ENCODE measurements around the gene MTMR10.

Gene MTMR10

GRCh38 chr15:31027910-31028578 lies 36.6 kb upstream of the MTMR10 start:
- H3K27ac ChIP-seq (ENCODE audit: low read depth, low read length) = no peak overlapping the region
- no peaks in the 10 kb centered on the region for H3K27me3 ChIP-seq (ENCODE audit: control insufficient read depth in 1 of 2, insufficient read depth in 2 of 2, low read length in 2 of 2)
- H3K9me3 ChIP-seq (ENCODE audit: control insufficient read depth in 1 of 2, low read length in 2 of 2) = no peaks in the 10 kb centered on the region
- no peaks in the 10 kb centered on the region for H3K36me3 ChIP-seq (ENCODE audit: control insufficient read depth in 1 of 2, insufficient read depth in 2 of 2, low read length in 2 of 2)
- H3K4me1 ChIP-seq (ENCODE audit: control insufficient read depth in 1 of 2, insufficient read depth in 2 of 2, low read length in 2 of 2) = no peaks in the 10 kb centered on the region
- H3K4me3 ChIP-seq (ENCODE audit: low read depth in 1 of 2, low read length in 2 of 2) = no peak overlapping the region
- no peak overlapping the region for H3K9ac ChIP-seq (ENCODE audit: low read depth in 1 of 2, low read length in 2 of 2)

GRCh38 chr15:31025996-31026395 lies 34.6 kb upstream of the MTMR10 start:
- H3K27ac ChIP-seq (ENCODE audit: low read depth, low read length) = no peak overlapping the region
- no peak overlapping the region for H3K4me3 ChIP-seq (ENCODE audit: low read depth in 1 of 2, low read length in 2 of 2)
- no peaks in the 10 kb centered on the region for H3K9me3 ChIP-seq (ENCODE audit: control insufficient read depth in 1 of 2, low read length in 2 of 2)
- no peaks in the 10 kb centered on the region for H3K27me3 ChIP-seq (ENCODE audit: control insufficient read depth in 1 of 2, insufficient read depth in 2 of 2, low read length in 2 of 2)
- H3K9ac ChIP-seq (ENCODE audit: low read depth in 1 of 2, low read length in 2 of 2) = no peak overlapping the region
- H3K4me1 ChIP-seq (ENCODE audit: control insufficient read depth in 1 of 2, insufficient read depth in 2 of 2, low read length in 2 of 2) = no peaks in the 10 kb centered on the region
- no peaks in the 10 kb centered on the region for H3K36me3 ChIP-seq (ENCODE audit: control insufficient read depth in 1 of 2, insufficient read depth in 2 of 2, low read length in 2 of 2)

GRCh38 chr15:31024979-31025378 lies 33.6 kb upstream of the MTMR10 start:
- Histone ChIP-seq H3K27ac (ENCODE audit: low read depth, low read length) (no peak overlapping the region), H3K9ac (ENCODE audit: low read depth in 1 of 2, low read length in 2 of 2) (no peak overlapping the region), H3K27me3 (ENCODE audit: control insufficient read depth in 1 of 2, insufficient read depth in 2 of 2, low read length in 2 of 2) (no peaks in the 10 kb centered on the region), H3K4me1 (ENCODE audit: control insufficient read depth in 1 of 2, insufficient read depth in 2 of 2, low read length in 2 of 2) (no peaks in the 10 kb centered on the region), H3K4me3 (ENCODE audit: low read depth in 1 of 2, low read length in 2 of 2) (no peak overlapping the region), H3K36me3 (ENCODE audit: control insufficient read depth in 1 of 2, insufficient read depth in 2 of 2, low read length in 2 of 2) (no peaks in the 10 kb centered on the region), H3K9me3 (ENCODE audit: control insufficient read depth in 1 of 2, low read length in 2 of 2) (no peaks in the 10 kb centered on the region)

GRCh38 chr15:31024330-31024729 lies 32.9 kb upstream of the MTMR10 start:
- Histone ChIP-seq H3K27ac (ENCODE audit: low read depth, low read length) (no peak overlapping the region), H3K4me1 (ENCODE audit: control insufficient read depth in 1 of 2, insufficient read depth in 2 of 2, low read length in 2 of 2) (no peaks in the 10 kb centered on the region), H3K36me3 (ENCODE audit: control insufficient read depth in 1 of 2, insufficient read depth in 2 of 2, low read length in 2 of 2) (no peaks in the 10 kb centered on the region), H3K9ac (ENCODE audit: low read depth in 1 of 2, low read length in 2 of 2) (no peak overlapping the region), H3K4me3 (ENCODE audit: low read depth in 1 of 2, low read length in 2 of 2) (no peak overlapping the region), H3K27me3 (ENCODE audit: control insufficient read depth in 1 of 2, insufficient read depth in 2 of 2, low read length in 2 of 2) (no peaks in the 10 kb centered on the region), H3K9me3 (ENCODE audit: control insufficient read depth in 1 of 2, low read length in 2 of 2) (no peaks in the 10 kb centered on the region)

GRCh38 chr15:31023841-31024240 lies 32.4 kb upstream of the MTMR10 start:
- Histone ChIP-seq H3K4me3 (ENCODE audit: low read depth in 1 of 2, low read length in 2 of 2) (no peak overlapping the region), H3K4me1 (ENCODE audit: control insufficient read depth in 1 of 2, insufficient read depth in 2 of 2, low read length in 2 of 2) (no peaks in the 10 kb centered on the region), H3K9me3 (ENCODE audit: control insufficient read depth in 1 of 2, low read length in 2 of 2) (no peaks in the 10 kb centered on the region), H3K27me3 (ENCODE audit: control insufficient read depth in 1 of 2, insufficient read depth in 2 of 2, low read length in 2 of 2) (no peaks in the 10 kb centered on the region), H3K9ac (ENCODE audit: low read depth in 1 of 2, low read length in 2 of 2) (no peak overlapping the region), H3K36me3 (ENCODE audit: control insufficient read depth in 1 of 2, insufficient read depth in 2 of 2, low read length in 2 of 2) (no peaks in the 10 kb centered on the region), H3K27ac (ENCODE audit: low read depth, low read length) (no peak overlapping the region)

GRCh38 chr15:31021067-31021665 lies 29.7 kb upstream of the MTMR10 start:
- H3K9ac ChIP-seq (ENCODE audit: low read depth in 1 of 2, low read length in 2 of 2) = no peak overlapping the region
- no peaks in the 10 kb centered on the region for H3K4me1 ChIP-seq (ENCODE audit: control insufficient read depth in 1 of 2, insufficient read depth in 2 of 2, low read length in 2 of 2)
- H3K4me3 ChIP-seq (ENCODE audit: low read depth in 1 of 2, low read length in 2 of 2) = no peak overlapping the region
- H3K27ac ChIP-seq (ENCODE audit: low read depth, low read length) = no peak overlapping the region
- H3K36me3 ChIP-seq (ENCODE audit: control insufficient read depth in 1 of 2, insufficient read depth in 2 of 2, low read length in 2 of 2) = no peaks in the 10 kb centered on the region
- H3K9me3 ChIP-seq (ENCODE audit: control insufficient read depth in 1 of 2, low read length in 2 of 2) = no peaks in the 10 kb centered on the region
- no peaks in the 10 kb centered on the region for H3K27me3 ChIP-seq (ENCODE audit: control insufficient read depth in 1 of 2, insufficient read depth in 2 of 2, low read length in 2 of 2)

- no peaks in the 10 kb centered on the region for H3K36me3 ChIP-seq (ENCODE audit: control insufficient read depth in 1 of 2, insufficient read depth in 2 of 2, low read length in 2 of 2)
- H3K4me3 ChIP-seq (ENCODE audit: low read depth in 1 of 2, low read length in 2 of 2) = no peak overlapping the region
- H3K9me3 ChIP-seq (ENCODE audit: control insufficient read depth in 1 of 2, low read length in 2 of 2) = no peaks in the 10 kb centered on the region
- no peak overlapping the region for H3K27ac ChIP-seq (ENCODE audit: low read depth, low read length)
- no peak overlapping the region for H3K9ac ChIP-seq (ENCODE audit: low read depth in 1 of 2, low read length in 2 of 2)
- no peaks in the 10 kb centered on the region for H3K4me1 ChIP-seq (ENCODE audit: control insufficient read depth in 1 of 2, insufficient read depth in 2 of 2, low read length in 2 of 2)
- H3K27me3 ChIP-seq (ENCODE audit: control insufficient read depth in 1 of 2, insufficient read depth in 2 of 2, low read length in 2 of 2) = no peaks in the 10 kb centered on the region
Measured at GRCh38 chr15:31020542-31020941, 29.1 kb upstream of the MTMR10 start.

GRCh38 chr15:31019986-31020385 lies 28.6 kb upstream of the MTMR10 start:
- Histone ChIP-seq H3K36me3 (ENCODE audit: control insufficient read depth in 1 of 2, insufficient read depth in 2 of 2, low read length in 2 of 2) (no peaks in the 10 kb centered on the region), H3K9me3 (ENCODE audit: control insufficient read depth in 1 of 2, low read length in 2 of 2) (no peaks in the 10 kb centered on the region), H3K4me1 (ENCODE audit: control insufficient read depth in 1 of 2, insufficient read depth in 2 of 2, low read length in 2 of 2) (no peaks in the 10 kb centered on the region), H3K9ac (ENCODE audit: low read depth in 1 of 2, low read length in 2 of 2) (no peak overlapping the region), H3K4me3 (ENCODE audit: low read depth in 1 of 2, low read length in 2 of 2) (no peak overlapping the region), H3K27me3 (ENCODE audit: control insufficient read depth in 1 of 2, insufficient read depth in 2 of 2, low read length in 2 of 2) (no peaks in the 10 kb centered on the region), H3K27ac (ENCODE audit: low read depth, low read length) (no peak overlapping the region)

GRCh38 chr15:31017311-31017710 lies 25.9 kb upstream of the MTMR10 start:
- no peaks in the 10 kb centered on the region for H3K27me3 ChIP-seq (ENCODE audit: control insufficient read depth in 1 of 2, insufficient read depth in 2 of 2, low read length in 2 of 2)
- H3K9ac ChIP-seq (ENCODE audit: low read depth in 1 of 2, low read length in 2 of 2) = no peak overlapping the region
- peaks cover 0 to 5% of the 10 kb centered on the region in 2 donors for H3K9me3 ChIP-seq (ENCODE audit: control insufficient read depth in 1 of 2, low read length in 2 of 2)
- no peaks in the 10 kb centered on the region for H3K36me3 ChIP-seq (ENCODE audit: control insufficient read depth in 1 of 2, insufficient read depth in 2 of 2, low read length in 2 of 2)
- H3K27ac ChIP-seq (ENCODE audit: low read depth, low read length) = no peak overlapping the region
- no peaks in the 10 kb centered on the region for H3K4me1 ChIP-seq (ENCODE audit: control insufficient read depth in 1 of 2, insufficient read depth in 2 of 2, low read length in 2 of 2)
- no peak overlapping the region for H3K4me3 ChIP-seq (ENCODE audit: low read depth in 1 of 2, low read length in 2 of 2)

- Histone ChIP-seq H3K4me1 (ENCODE audit: control insufficient read depth in 1 of 2, insufficient read depth in 2 of 2, low read length in 2 of 2) (no peaks in the 10 kb centered on the region), H3K36me3 (ENCODE audit: control insufficient read depth in 1 of 2, insufficient read depth in 2 of 2, low read length in 2 of 2) (no peaks in the 10 kb centered on the region), H3K9ac (ENCODE audit: low read depth in 1 of 2, low read length in 2 of 2) (no peak overlapping the region), H3K27me3 (ENCODE audit: control insufficient read depth in 1 of 2, insufficient read depth in 2 of 2, low read length in 2 of 2) (no peaks in the 10 kb centered on the region), H3K9me3 (ENCODE audit: control insufficient read depth in 1 of 2, low read length in 2 of 2) (peaks cover 0 to 8% of the 10 kb centered on the region in 2 donors), H3K27ac (ENCODE audit: low read depth, low read length) (no peak overlapping the region), H3K4me3 (ENCODE audit: low read depth in 1 of 2, low read length in 2 of 2) (no peak overlapping the region)
Measured at GRCh38 chr15:31016446-31016915, 25.1 kb upstream of the MTMR10 start.
